HG03457 (cell line): Measurements from ENCODE around the gene GAS6.

ENCODE experiments used
- ATAC-seq: cut with Tn5 transposase; IDR thresholded peaks from one replicate; pipeline ENCODE4 v1.9.1; 2021; ENCODE audit warnings: moderate number of reproducible peaks; ENCODE audit not compliant: unreplicated experiment

GAS6 gene

DNA sequence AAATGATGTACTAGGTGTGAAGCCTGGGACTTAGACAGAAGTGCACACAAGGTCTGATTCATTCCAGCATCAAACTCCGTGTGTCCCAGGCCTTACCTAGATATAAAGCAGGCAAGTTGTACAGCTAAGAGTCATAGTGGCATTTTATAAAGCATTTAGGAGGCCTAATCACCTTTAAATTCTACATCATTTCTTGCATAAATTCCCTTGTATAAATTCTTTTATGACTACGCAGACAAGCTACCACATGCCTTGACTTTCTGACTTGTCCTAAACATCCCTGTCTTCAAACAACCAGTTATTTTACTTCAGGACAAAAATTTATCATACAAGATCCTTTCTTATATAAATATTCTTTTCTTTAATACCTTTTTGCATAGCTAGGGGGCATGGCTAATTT lies 82.3 kb downstream of the GAS6 start:
- ATAC-seq = no peak

GRCh38 chr13:113777311-113778260 lies 86.3 kb downstream of the GAS6 start:
- no peak for ATAC-seq

DNA sequence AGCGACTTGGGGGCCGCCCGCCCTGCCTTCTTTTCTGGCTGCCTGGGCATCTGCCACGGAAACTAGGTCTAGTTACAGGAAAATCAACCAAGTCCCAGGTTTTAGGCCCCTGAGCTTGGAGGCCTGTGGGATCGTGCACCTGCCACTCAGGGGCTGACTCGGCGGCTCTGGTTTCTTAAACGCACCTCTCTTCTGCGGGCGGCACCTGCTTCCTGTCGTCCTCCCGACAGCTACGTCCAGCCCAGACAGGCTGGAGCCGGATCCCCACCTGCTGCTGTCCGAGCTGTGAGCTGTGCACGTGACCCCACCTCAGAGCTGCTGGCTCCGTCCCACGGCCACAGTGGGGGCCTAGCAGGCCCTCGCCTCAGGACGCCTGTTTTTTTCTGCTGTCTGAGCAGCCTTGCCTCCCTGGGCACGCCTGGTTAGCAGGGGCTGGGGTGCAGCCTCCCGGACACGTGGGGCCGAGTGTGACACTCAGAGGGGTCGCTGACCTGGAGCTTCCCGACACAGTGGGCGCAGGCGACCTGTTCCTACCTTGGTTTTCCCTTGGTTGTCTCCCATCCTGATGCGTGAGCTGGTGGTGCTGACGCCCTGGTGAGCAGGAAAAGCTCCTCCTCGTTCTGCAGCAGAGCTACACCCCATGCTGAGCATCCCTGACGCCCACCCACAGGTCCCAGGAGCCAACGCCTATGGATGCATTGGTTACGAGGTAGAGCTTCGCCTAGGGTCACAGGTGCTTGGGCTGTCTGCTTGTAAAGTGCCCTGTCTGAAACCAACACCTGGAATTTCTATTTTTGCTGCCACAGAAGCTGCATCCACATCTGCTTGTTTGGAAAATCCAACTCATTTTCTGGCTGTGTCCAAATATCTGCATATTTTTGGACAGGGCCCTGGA lies 87.4 kb downstream of the GAS6 start:
- ATAC-seq = no peak

GRCh38 chr13:113775451-113776145 lies 88.3 kb downstream of the GAS6 start:
- ATAC-seq = no peak

DNA sequence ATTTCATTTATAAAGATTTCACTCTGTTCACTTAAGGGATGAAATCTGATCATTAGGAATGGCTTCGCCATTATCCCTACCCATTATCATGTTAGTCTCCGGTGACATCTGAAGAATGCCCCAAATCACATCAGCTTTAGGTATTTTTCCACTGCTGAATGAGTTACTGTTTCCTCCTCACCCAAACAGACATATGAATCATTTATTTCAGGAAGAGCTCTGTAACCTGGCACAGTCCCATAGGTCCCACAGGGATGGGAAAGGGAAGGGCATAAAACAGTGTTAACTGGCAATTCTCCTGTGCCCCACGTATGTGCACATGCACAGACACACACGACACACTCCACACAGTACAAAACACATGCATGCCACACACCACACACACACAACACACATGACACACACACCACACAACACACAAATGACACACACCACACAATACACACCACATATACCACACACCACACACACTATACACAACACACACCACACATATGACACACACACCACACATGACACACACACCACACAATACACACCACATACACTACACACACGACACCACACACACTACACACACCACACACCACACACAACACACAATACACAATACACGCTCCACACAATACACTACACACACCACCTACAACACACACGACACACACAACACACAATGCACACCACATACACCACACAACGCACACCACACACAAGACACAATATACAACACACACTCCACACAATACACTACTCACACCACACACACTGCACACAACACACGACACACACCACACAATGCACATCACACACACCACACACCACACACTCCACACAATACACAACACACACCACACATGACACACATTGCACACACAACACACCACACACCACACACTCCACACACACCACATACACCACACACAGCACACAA lies 89.4 kb downstream of the GAS6 start:
- ATAC-seq = no peak

DNA sequence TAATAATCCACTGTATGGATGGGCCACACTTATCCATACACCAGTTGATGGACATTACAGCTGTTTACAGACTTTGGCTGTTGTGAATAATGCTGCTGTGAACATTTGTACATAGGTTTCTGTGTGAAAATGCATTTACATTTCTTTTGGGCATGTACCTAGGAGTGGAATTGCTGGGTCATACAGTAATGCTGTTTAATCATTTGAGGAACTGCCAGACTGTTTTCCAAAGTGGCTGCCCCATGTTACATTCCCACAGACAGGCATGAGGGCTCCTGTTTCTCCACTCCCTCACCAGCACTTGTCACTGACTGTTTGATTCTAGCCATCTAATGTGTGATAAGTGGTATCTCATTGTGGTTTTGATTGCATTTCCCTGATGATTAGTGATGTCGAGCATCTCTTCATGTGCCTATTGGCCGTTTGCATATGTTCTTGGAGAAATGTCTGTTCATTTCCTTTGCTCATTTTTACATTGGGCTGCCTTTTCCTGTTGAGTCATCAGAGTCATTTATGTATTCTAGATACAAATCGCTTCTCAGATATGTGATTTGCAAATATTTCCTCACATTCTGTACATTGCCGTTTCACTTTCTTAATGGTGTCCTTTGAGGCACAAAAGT lies 92.1 kb downstream of the GAS6 start:
- ATAC-seq = no peak

GRCh38 chr13:113770937-113771336 lies 92.9 kb downstream of the GAS6 start:
- ATAC-seq = no peak
